ENCODE data around the gene BCAS1. TPM values are rescaled to one million over a fixed set of nuclear protein-coding genes. Genes with fewer than 3 reads are reported as not detected.

BCAS1 gene
- total and polyA plus RNA-seq, 7 experiments from 2014 or later = 0.05 to 0.16 (median 0.10) TPM; not detected in 4

- H3K27me3 ChIP-seq (ENCODE audit: control insufficient read depth in 2 of 2, insufficient read depth in 2 of 2, low read length in 2 of 2) = no peaks in the 10 kb centered on the region
- no peak overlapping the region for H3K27ac ChIP-seq (ENCODE audit: low read depth, low read length)
- no peak for DNase-seq
- ChIA-PET POLR2A (interaction anchor here (0.5 to 1.9 kb wide), 4 partner anchors 10 to 313 kb away, joined by 3 to 7 read pairs (median 4); no protein-coding TSS in a partner anchor), CTCF (interaction anchor here (0.5 to 5.2 kb wide), 9 partner anchors 9 to 610 kb away, joined by 3 to 26 read pairs (median 3); no protein-coding TSS in a partner anchor)
- no peaks in the 10 kb centered on the region for H3K9me3 ChIP-seq (ENCODE audit: control insufficient read depth in 2 of 3, low read length in 3 of 3)
- H3K4me1 ChIP-seq (ENCODE audit: control insufficient read depth in 2 of 2, insufficient read depth in 2 of 2, low read length in 2 of 2) = peaks cover 2 to 12% of the 10 kb centered on the region in 2 donors
- no peak for ATAC-seq
- H3K4me1 Mint-ChIP-seq = peaks cover 13 to 51% (median 31%) of the 10 kb centered on the region in 7 donors
- no peaks in the 10 kb centered on the region for H3K9me3 Mint-ChIP-seq
- H3K27me3 Mint-ChIP-seq = no peaks in the 10 kb centered on the region
- H3K27ac Mint-ChIP-seq = peak overlapping the region in 3 of 9 donors; percentile 10 to 31 (median 12)
- intact Hi-C loops (cut with micrococcal nuclease) = loop anchor here (1.0 to 10.0 kb wide), 12 partner anchors 26 to 1699 kb away; no protein-coding TSS in a partner anchor
- H3K36me3 ChIP-seq (ENCODE audit: control insufficient read depth in 2 of 3, insufficient read depth in 3 of 3, low read length in 3 of 3) = no peaks in the 10 kb centered on the region
- peak overlapping the region in 2 of 10 donors; percentile 25 to 68 for H3K4me3 Mint-ChIP-seq
- H3K4me3 ChIP-seq (ENCODE audit: low read length) = no peak overlapping the region
- H3K36me3 Mint-ChIP-seq = no peaks in the 10 kb centered on the region
Measured at GRCh38 chr20:53940907-53941545, 129.4 kb downstream of the BCAS1 start.

GRCh38 chr20:53940360-53940702 lies 130.1 kb downstream of the BCAS1 start:
- DNase-seq = no peak
- ChIA-PET CTCF (interaction anchor here (0.6 to 5.2 kb wide), 17 partner anchors 8 to 783 kb away, joined by 3 to 26 read pairs (median 5); no protein-coding TSS in a partner anchor), POLR2A (interaction anchor here (0.7 to 1.9 kb wide), 6 partner anchors 9 to 1743 kb away, joined by 3 to 7 read pairs (median 4); no protein-coding TSS in a partner anchor)
- Mint-ChIP-seq H3K36me3 (no peaks in the 10 kb centered on the region), H3K4me1 (peaks cover 20 to 57% (median 38%) of the 10 kb centered on the region in 7 donors), H3K27me3 (no peaks in the 10 kb centered on the region), H3K9me3 (no peaks in the 10 kb centered on the region), H3K27ac (peak overlapping the region in 5 of 9 donors; percentile 6 to 79 (median 26)), H3K4me3 (peak overlapping the region in 3 of 10 donors; percentile 24 to 44 (median 30))
- ATAC-seq = no peak
- Histone ChIP-seq H3K4me3 (ENCODE audit: low read length) (no peak overlapping the region), H3K27me3 (ENCODE audit: control insufficient read depth in 2 of 2, insufficient read depth in 2 of 2, low read length in 2 of 2) (no peaks in the 10 kb centered on the region), H3K9me3 (ENCODE audit: control insufficient read depth in 2 of 3, low read length in 3 of 3) (no peaks in the 10 kb centered on the region), H3K4me1 (ENCODE audit: control insufficient read depth in 2 of 2, insufficient read depth in 2 of 2, low read length in 2 of 2) (peaks cover 9 to 18% of the 10 kb centered on the region in 2 donors), H3K27ac (ENCODE audit: low read depth, low read length) (no peak overlapping the region), H3K36me3 (ENCODE audit: control insufficient read depth in 2 of 3, insufficient read depth in 3 of 3, low read length in 3 of 3) (no peaks in the 10 kb centered on the region)
- intact Hi-C loops (cut with micrococcal nuclease) = loop anchor here (1.0 to 10.0 kb wide), 12 partner anchors 25 to 1698 kb away; no protein-coding TSS in a partner anchor

- H3K9me3 ChIP-seq (ENCODE audit: control insufficient read depth in 2 of 3, low read length in 3 of 3) = no peaks in the 10 kb centered on the region
- H3K27me3 ChIP-seq (ENCODE audit: control insufficient read depth in 2 of 2, insufficient read depth in 2 of 2, low read length in 2 of 2) = no peaks in the 10 kb centered on the region
- ATAC-seq = peak; percentile 82
- no peaks in the 10 kb centered on the region for H3K27me3 Mint-ChIP-seq
- DNase-seq = peak; percentile 35 to 62 (median 48)
- no peak overlapping the region for H3K27ac ChIP-seq (ENCODE audit: low read depth, low read length)
- no peak overlapping the region for H3K4me3 ChIP-seq (ENCODE audit: low read length)
- H3K4me1 ChIP-seq (ENCODE audit: control insufficient read depth in 2 of 2, insufficient read depth in 2 of 2, low read length in 2 of 2) = peaks cover 15 to 24% of the 10 kb centered on the region in 2 donors
- H3K36me3 Mint-ChIP-seq = no peaks in the 10 kb centered on the region
- H3K36me3 ChIP-seq (ENCODE audit: control insufficient read depth in 2 of 3, insufficient read depth in 3 of 3, low read length in 3 of 3) = no peaks in the 10 kb centered on the region
- CTCF ChIA-PET = interaction anchor here (0.6 to 5.2 kb wide), 21 partner anchors 8 to 1318 kb away, joined by 3 to 26 read pairs (median 4); no protein-coding TSS in a partner anchor
- intact Hi-C loops (cut with micrococcal nuclease) = loop anchor here (1.0 to 10.0 kb wide), 13 partner anchors 24 to 1697 kb away; no protein-coding TSS in a partner anchor
- peaks cover 26 to 62% (median 44%) of the 10 kb centered on the region in 7 donors for H3K4me1 Mint-ChIP-seq
- peak overlapping the region in 3 of 10 donors; percentile 24 to 44 (median 30) for H3K4me3 Mint-ChIP-seq
- H3K9me3 Mint-ChIP-seq = no peaks in the 10 kb centered on the region
- POLR2A ChIA-PET = interaction anchor here (0.7 to 1.9 kb wide), 6 partner anchors 8 to 1742 kb away, joined by 3 to 7 read pairs (median 4); no protein-coding TSS in a partner anchor
- peak overlapping the region in 6 of 9 donors; percentile 2 to 79 (median 22) for H3K27ac Mint-ChIP-seq
Measured at GRCh38 chr20:53939572-53940359, 130.6 kb downstream of the BCAS1 start.

- no peak overlapping the region for H3K4me3 Mint-ChIP-seq
- peaks cover 28 to 63% (median 44%) of the 10 kb centered on the region in 7 donors for H3K4me1 Mint-ChIP-seq
- no peaks in the 10 kb centered on the region for H3K9me3 Mint-ChIP-seq
- no peaks in the 10 kb centered on the region for H3K27me3 ChIP-seq (ENCODE audit: control insufficient read depth in 2 of 2, insufficient read depth in 2 of 2, low read length in 2 of 2)
- DNase-seq (no peak), ATAC-seq (no peak)
- H3K27ac Mint-ChIP-seq = peak overlapping the region in 1 of 9 donors; percentile 41
- POLR2A ChIA-PET = interaction anchor here (0.7 to 1.9 kb wide), 4 partner anchors 8 to 362 kb away, joined by 3 to 7 read pairs (median 6); no protein-coding TSS in a partner anchor
- peaks cover 20 to 29% of the 10 kb centered on the region in 2 donors for H3K4me1 ChIP-seq (ENCODE audit: control insufficient read depth in 2 of 2, insufficient read depth in 2 of 2, low read length in 2 of 2)
- H3K36me3 Mint-ChIP-seq = no peaks in the 10 kb centered on the region
- no peaks in the 10 kb centered on the region for H3K9me3 ChIP-seq (ENCODE audit: control insufficient read depth in 2 of 3, low read length in 3 of 3)
- no peak overlapping the region for H3K4me3 ChIP-seq (ENCODE audit: low read length)
- CTCF ChIA-PET = interaction anchor here (0.6 to 5.2 kb wide), 14 partner anchors 8 to 1627 kb away, joined by 3 to 26 read pairs (median 4); no protein-coding TSS in a partner anchor
- intact Hi-C loops (cut with micrococcal nuclease) = loop anchor here in 1 of 2 donors (5.0 kb wide), 1 partner anchor 67 kb away; no protein-coding TSS in a partner anchor
- no peak overlapping the region for H3K27ac ChIP-seq (ENCODE audit: low read depth, low read length)
- H3K36me3 ChIP-seq (ENCODE audit: control insufficient read depth in 2 of 3, insufficient read depth in 3 of 3, low read length in 3 of 3) = no peaks in the 10 kb centered on the region
- no peaks in the 10 kb centered on the region for H3K27me3 Mint-ChIP-seq
Measured at GRCh38 chr20:53939190-53939571, 131.2 kb downstream of the BCAS1 start.

- POLR2A ChIA-PET = interaction anchor here (0.6 to 1.9 kb wide), 6 partner anchors 7 to 359 kb away, joined by 3 to 11 read pairs (median 4); no protein-coding TSS in a partner anchor
Measured at GRCh38 chr20:53938739-53939138, 131.7 kb downstream of the BCAS1 start.

More at GRCh38 chr20:53938739-53939138, 131.7 kb downstream of the BCAS1 start:
- Mint-ChIP-seq H3K36me3 (no peaks in the 10 kb centered on the region), H3K4me1 (peaks cover 30 to 63% (median 44%) of the 10 kb centered on the region in 7 donors), H3K27ac (peak overlapping the region in 1 of 9 donors; percentile 46), H3K4me3 (no peak overlapping the region), H3K27me3 (no peaks in the 10 kb centered on the region), H3K9me3 (no peaks in the 10 kb centered on the region)
- Histone ChIP-seq H3K27me3 (ENCODE audit: control insufficient read depth in 2 of 2, insufficient read depth in 2 of 2, low read length in 2 of 2) (no peaks in the 10 kb centered on the region), H3K4me3 (ENCODE audit: low read length) (no peak overlapping the region), H3K9me3 (ENCODE audit: control insufficient read depth in 2 of 3, low read length in 3 of 3) (no peaks in the 10 kb centered on the region), H3K36me3 (ENCODE audit: control insufficient read depth in 2 of 3, insufficient read depth in 3 of 3, low read length in 3 of 3) (no peaks in the 10 kb centered on the region), H3K4me1 (ENCODE audit: control insufficient read depth in 2 of 2, insufficient read depth in 2 of 2, low read length in 2 of 2) (peaks cover 25 to 34% of the 10 kb centered on the region in 2 donors), H3K27ac (ENCODE audit: low read depth, low read length) (no peak overlapping the region)
- intact Hi-C loops (cut with micrococcal nuclease) = loop anchor here in 1 of 2 donors (5.0 kb wide), 1 partner anchor 66 kb away; no protein-coding TSS in a partner anchor
- ATAC-seq (no peak), DNase-seq (no peak)
- CTCF ChIA-PET = interaction anchor here (0.7 to 5.2 kb wide), 8 partner anchors 11 to 1627 kb away, joined by 3 to 26 read pairs (median 4); no protein-coding TSS in a partner anchor

Measured in naive thymus-derived CD4-positive, alpha-beta T cell (primary cell).